ENCODE data around the gene REPS1.

GRCh38 chr6:138971601-138972000 is 16.5 kb downstream of the REPS1 start:
- TF ChIP-seq POLR2AphosphoS5 (IDR thresholded peaks at IDR 0.05) (no peak), CTCF (IDR thresholded peaks at IDR 0.05) (no peak)

All from prostate gland (tissue), 2 donors.